Thymus (tissue), 11 donors: Measurements from ENCODE around the gene VPS8. TPM values are rescaled to one million over a fixed set of nuclear protein-coding genes. Genes with fewer than 3 reads are reported as not detected.

Experiments used
- DNase-seq, 9 donors: peaks; one replicate each; pipeline ENCODE4 v3.0.0-alpha.2; 2013; ENCODE audit warnings: low spot score in 9 of 9, low read depth in 6 of 9, missing footprints in 1 of 9
- H3K27ac ChIP-seq, 2 donors: one replicate each; pipeline ENCODE4 v1.5.1; 2013; ENCODE audit warnings: control low read depth in 1 of 2, low read depth in 1 of 2, low read length in 1 of 2, mild to moderate bottlenecking in 1 of 2, moderate library complexity in 1 of 2
- H3K27me3 ChIP-seq, 2 donors: one replicate each; pipeline ENCODE4 v1.5.1; 2013; ENCODE audit warnings: low read length in 1 of 2; ENCODE audit not compliant: control insufficient read depth in 2 of 2, insufficient read depth in 1 of 2
- H3K36me3 ChIP-seq, 2 donors: one replicate each; pipeline ENCODE4 v1.5.1; 2013; ENCODE audit warnings: low read length in 1 of 2, mild to moderate bottlenecking in 1 of 2, moderate library complexity in 1 of 2; ENCODE audit not compliant: control insufficient read depth in 2 of 2, insufficient read depth in 2 of 2
- H3K4me1 ChIP-seq, 2 donors: one replicate each; pipeline ENCODE4 v1.5.1; 2013; ENCODE audit warnings: low read length in 2 of 2; ENCODE audit not compliant: control insufficient read depth in 2 of 2, insufficient read depth in 2 of 2
- H3K4me3 ChIP-seq, 2 donors: one replicate each; pipeline ENCODE4 v1.5.1; 2013; ENCODE audit warnings: low read length in 2 of 2, control low read depth in 1 of 2, mild to moderate bottlenecking in 1 of 2
- H3K9me3 ChIP-seq, 2 donors: one replicate each; pipeline ENCODE4 v1.5.1; 2013; ENCODE audit warnings: low read length in 1 of 2, mild to moderate bottlenecking in 1 of 2; ENCODE audit not compliant: control insufficient read depth in 2 of 2, insufficient read depth in 1 of 2
- WGBS: extraction: QIAGEN DNeasy Blood & Tissue Kit; methylation state at CpG from one replicate; pipeline ENCODE4 v1.1.7; 2013; 5-methylcytosine and 5-hydroxymethylcytosine counted together
- polyA plus RNA-seq: library from polyadenylated mRNA; stranded (reverse); fragments of 200-250 nt; gene quantifications from one replicate; pipeline ENCODE4 v1.2.3, GENCODE V29; 2013
- total RNA-seq: library from RNA; stranded (reverse); fragments of 120-200 nt; gene quantifications from one replicate; pipeline ENCODE4 v1.2.4, GENCODE V29; 2013
- donor health status: healthy.

The VPS8 gene
- total and polyA plus RNA-seq, 2 donors = 20.1 to 36.1 TPM

GRCh38 chr3:184907681-184908649, 96.0 kb downstream of the VPS8 start:
- DNase-seq = no peak
- no peaks in the 10 kb centered on the region for H3K27me3 ChIP-seq
- H3K9me3 ChIP-seq = peaks cover 0 to 3% of the 10 kb centered on the region in 2 donors
- 98% methylated on average over 14 of the region's 14 CpGs for WGBS
- H3K27ac ChIP-seq = no peak overlapping the region
- peaks cover 0 to 2% of the 10 kb centered on the region in 2 donors for H3K36me3 ChIP-seq
- no peak overlapping the region for H3K4me3 ChIP-seq
- H3K4me1 ChIP-seq = no peaks in the 10 kb centered on the region

DNA sequence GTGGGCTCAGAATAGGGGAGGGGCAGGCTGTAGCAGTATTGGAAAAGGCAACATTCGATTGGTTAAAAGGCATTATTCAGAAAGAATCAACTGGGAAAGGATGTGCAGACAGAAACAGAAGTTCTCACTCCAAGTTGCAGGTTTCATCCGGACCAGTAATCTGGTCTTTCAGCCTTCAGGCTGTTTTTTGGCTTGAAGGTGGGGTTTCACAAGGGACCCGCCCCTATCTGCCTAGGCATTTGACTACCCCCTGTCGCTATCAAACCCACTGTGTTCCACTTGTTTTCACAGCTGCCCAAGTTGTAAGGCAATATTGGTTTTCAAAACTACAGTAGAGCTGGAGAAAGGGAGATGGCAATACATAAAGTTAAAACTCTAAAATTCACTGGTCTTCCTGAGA, 96.9 kb downstream of the VPS8 start:
- H3K9me3 ChIP-seq = peaks cover 0 to 3% of the 10 kb centered on the region in 2 donors
- H3K27ac ChIP-seq = no peak overlapping the region
- no peak for DNase-seq
- H3K4me3 ChIP-seq = no peak overlapping the region
- H3K4me1 ChIP-seq = no peaks in the 10 kb centered on the region
- 98% methylated on average over 4 of the region's 4 CpGs for WGBS
- peaks cover 0 to 2% of the 10 kb centered on the region in 2 donors for H3K36me3 ChIP-seq
- H3K27me3 ChIP-seq = no peaks in the 10 kb centered on the region

- H3K27ac ChIP-seq = no peak overlapping the region
- 97% methylated on average over 6 of the region's 6 CpGs for WGBS
- H3K4me3 ChIP-seq = no peak overlapping the region
- H3K36me3 ChIP-seq = peaks cover 0 to 8% of the 10 kb centered on the region in 2 donors
- no peaks in the 10 kb centered on the region for H3K9me3 ChIP-seq
- H3K27me3 ChIP-seq = no peaks in the 10 kb centered on the region
- no peaks in the 10 kb centered on the region for H3K4me1 ChIP-seq
- DNase-seq = no peak
Measured at GRCh38 chr3:184910664-184911063, 98.7 kb downstream of the VPS8 start.

- H3K36me3 ChIP-seq = peaks cover 0 to 14% of the 10 kb centered on the region in 2 donors
Measured at GRCh38 chr3:184911570-184911969, 99.6 kb downstream of the VPS8 start.

DNA sequence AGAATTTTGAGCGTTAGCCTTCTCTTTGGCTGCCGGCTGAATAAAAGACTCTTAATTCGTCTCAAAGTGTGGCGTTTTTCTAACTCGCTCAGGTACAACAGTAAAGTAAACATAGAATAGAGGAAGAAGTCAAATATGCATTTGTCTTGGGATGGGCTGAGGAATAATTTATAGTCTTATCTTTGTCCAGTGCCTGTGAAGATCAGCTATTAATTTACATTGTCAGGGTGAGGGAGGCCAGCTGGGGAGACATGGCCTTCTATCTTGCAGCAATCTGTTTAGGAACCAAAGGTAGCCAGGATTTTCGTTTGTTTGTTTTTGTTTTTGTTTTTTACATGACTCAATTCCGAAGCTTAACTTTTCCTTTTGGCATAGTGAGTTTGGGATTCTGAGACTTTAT, 100.2 kb downstream of the VPS8 start:
- no peak for DNase-seq
- Histone ChIP-seq H3K4me1 (no peaks in the 10 kb centered on the region), H3K27me3 (no peaks in the 10 kb centered on the region), H3K27ac (no peak overlapping the region), H3K9me3 (no peaks in the 10 kb centered on the region), H3K36me3 (peaks cover 0 to 18% of the 10 kb centered on the region in 2 donors), H3K4me3 (no peak overlapping the region)
- 97% methylated on average over 7 of the region's 7 CpGs for WGBS

More at GRCh38 chr3:184911570-184911969, 99.6 kb downstream of the VPS8 start:
- no peak for DNase-seq
- no peak overlapping the region for H3K4me3 ChIP-seq
- 91% methylated on average over 4 of the region's 4 CpGs for WGBS
- no peaks in the 10 kb centered on the region for H3K4me1 ChIP-seq
- no peaks in the 10 kb centered on the region for H3K9me3 ChIP-seq
- no peaks in the 10 kb centered on the region for H3K27me3 ChIP-seq
- H3K27ac ChIP-seq = no peak overlapping the region

DNA sequence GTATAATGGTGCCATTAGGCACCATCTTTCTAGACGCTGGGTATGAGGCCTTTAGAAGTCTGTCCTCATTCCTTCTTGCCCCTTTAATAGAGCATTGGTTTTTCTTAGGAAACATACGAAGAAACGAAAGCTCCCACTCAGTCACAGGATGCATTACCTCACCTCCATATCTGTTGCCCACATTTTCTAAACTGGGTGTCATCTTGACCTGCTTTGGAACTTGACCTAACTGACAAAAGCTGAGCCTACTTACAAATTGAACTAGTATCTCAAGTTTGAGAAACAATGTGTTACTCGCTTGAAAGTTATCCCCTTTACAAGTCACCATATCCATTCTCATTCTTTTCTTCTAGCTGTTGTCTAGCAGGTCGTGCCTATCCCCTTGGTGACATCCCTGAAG, 102.7 kb downstream of the VPS8 start:
- Histone ChIP-seq H3K27ac (no peak overlapping the region), H3K27me3 (no peaks in the 10 kb centered on the region), H3K9me3 (no peaks in the 10 kb centered on the region), H3K4me3 (no peak overlapping the region), H3K36me3 (peaks cover 0 to 18% of the 10 kb centered on the region in 2 donors), H3K4me1 (no peaks in the 10 kb centered on the region)
- DNase-seq = no peak
- WGBS = 97% methylated on average over 5 of the region's 5 CpGs

DNA sequence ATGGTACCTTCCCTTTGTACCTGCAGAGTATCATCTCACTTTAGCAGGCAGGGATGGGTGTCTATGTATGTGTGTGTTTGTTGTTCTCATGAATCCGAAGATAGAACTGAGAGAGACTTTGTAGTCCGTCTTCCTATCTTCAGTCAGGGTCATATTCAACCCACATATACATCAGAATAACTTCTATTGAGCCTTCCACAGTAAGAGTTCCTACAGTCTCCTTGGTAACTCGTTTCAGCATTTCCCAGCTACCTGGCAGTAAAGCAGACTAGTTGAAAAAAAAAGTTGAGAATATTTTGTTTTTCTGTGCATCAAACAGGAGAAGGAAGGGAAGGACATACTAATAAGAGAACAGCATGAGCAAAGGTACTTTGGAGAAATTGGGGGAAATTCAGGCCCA, 106.8 kb downstream of the VPS8 start:
- H3K4me1 ChIP-seq = no peaks in the 10 kb centered on the region
- no peak overlapping the region for H3K27ac ChIP-seq
- DNase-seq = no peak
- H3K9me3 ChIP-seq = no peaks in the 10 kb centered on the region
- WGBS = 95% methylated on average over 3 of the region's 3 CpGs
- peaks cover 0 to 18% of the 10 kb centered on the region in 2 donors for H3K36me3 ChIP-seq
- H3K27me3 ChIP-seq = no peaks in the 10 kb centered on the region
- H3K4me3 ChIP-seq = no peak overlapping the region

DNA sequence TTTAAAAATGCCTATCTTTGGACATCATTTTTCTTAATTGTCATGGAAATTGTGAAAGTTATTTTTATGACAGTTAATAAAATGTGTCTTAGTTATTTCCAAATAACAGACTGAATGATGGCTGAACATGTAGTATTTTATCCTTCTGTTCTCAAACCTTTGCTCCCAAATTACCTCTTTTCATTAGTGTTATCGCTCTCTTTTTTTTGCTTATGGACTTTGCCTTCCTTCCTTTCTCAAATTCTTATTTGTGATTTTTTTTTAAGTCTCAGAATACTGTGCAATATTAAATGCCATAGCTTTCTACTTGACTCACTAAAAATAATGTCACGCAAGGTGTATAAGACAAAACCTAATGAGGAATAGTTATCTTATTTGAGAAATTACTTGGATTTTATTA, 107.7 kb downstream of the VPS8 start:
- H3K27ac ChIP-seq = no peak overlapping the region
- H3K4me1 ChIP-seq = no peaks in the 10 kb centered on the region
- DNase-seq = no peak
- H3K4me3 ChIP-seq = no peak overlapping the region
- peaks cover 0 to 18% of the 10 kb centered on the region in 2 donors for H3K36me3 ChIP-seq
- H3K9me3 ChIP-seq = no peaks in the 10 kb centered on the region
- no peaks in the 10 kb centered on the region for H3K27me3 ChIP-seq
- WGBS = 99% methylated on average over 2 of the region's 2 CpGs

DNA sequence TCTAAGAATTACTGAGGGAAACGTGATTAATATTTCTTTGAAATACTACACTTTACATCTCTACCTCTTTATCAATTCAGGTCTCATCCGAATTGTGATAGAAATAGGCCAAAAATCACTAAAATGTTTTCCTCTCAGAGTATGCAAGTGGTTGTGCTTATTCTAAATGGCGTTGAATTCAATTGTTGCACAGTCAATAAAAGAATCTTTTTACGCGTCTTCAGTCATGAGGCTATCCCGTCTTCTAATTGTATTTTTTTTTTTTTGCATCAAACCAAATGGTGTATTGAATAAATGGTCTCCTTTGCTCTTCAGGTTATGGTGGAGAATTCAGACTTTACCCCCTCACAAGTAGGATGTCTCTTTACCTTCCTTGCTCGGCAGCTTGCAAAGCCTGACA, 112.6 kb downstream of the VPS8 start:
- H3K27me3 ChIP-seq = no peaks in the 10 kb centered on the region
- no peaks in the 10 kb centered on the region for H3K4me1 ChIP-seq
- no peak overlapping the region for H3K27ac ChIP-seq
- DNase-seq = no peak
- peaks cover 0 to 24% of the 10 kb centered on the region in 2 donors for H3K36me3 ChIP-seq
- WGBS = 98% methylated on average over 7 of the region's 7 CpGs
- no peak overlapping the region for H3K4me3 ChIP-seq
- H3K9me3 ChIP-seq = no peaks in the 10 kb centered on the region
